ENCODE data around the gene FYB2. TPM values are rescaled to one million over a fixed set of nuclear protein-coding genes. Genes with fewer than 3 reads are reported as not detected.

FYB2 gene
- total RNA-seq, 1 experiment from 2014 or later, result not detected

DNA sequence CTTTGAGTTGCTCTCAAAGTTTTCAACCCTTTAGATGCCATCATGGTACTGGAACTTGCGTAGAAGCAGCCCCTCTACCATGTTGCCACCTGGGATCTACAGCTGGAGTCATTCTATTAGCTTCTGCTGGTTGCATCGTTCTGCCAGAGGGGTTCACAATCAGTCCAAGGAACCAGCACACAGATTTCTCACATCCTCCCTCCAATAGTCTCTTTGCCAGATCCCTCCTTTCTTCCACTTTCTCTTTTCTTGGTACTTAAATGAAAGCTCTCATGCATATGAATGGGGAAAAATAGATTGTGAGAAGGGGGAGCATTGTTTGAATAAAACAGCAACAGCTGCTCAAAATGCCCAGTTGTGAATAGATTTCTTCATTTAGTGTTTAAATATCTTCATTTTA is 31.2 kb upstream of the FYB2 start:
- no peak overlapping the region for H2AFZ ChIP-seq
- POLR2A ChIA-PET (ENCODE audit: unreplicated experiment), result no interaction called here
- BruUV-seq (replicated peaks), result no TSS peak
- no peak overlapping the region for H3K4me3 ChIP-seq
- DNase-seq, result no peak
- no peaks in the 10 kb centered on the region for H4K20me1 ChIP-seq (ENCODE audit: insufficient read depth)
- CTCF ChIA-PET, result no interaction called here
- no peaks in the 10 kb centered on the region for H3K79me2 ChIP-seq (ENCODE audit: low read depth)
- H3K4me2 ChIP-seq, result no peak overlapping the region
- no peaks in the 10 kb centered on the region for H3K4me1 ChIP-seq (replicated peaks; ENCODE audit: insufficient read depth)
- TF ChIP-seq CTCF (conservative IDR thresholded peaks at IDR 0.05) (no peak), EZH2 (IDR thresholded peaks at IDR 0.05; ENCODE audit: low read depth) (no peak)
- no peaks in the 10 kb centered on the region for H3F3A ChIP-seq (ENCODE audit: insufficient read depth, low read depth)
- H3K9me3 ChIP-seq (ENCODE audit: insufficient read depth, low read depth), result no peaks in the 10 kb centered on the region
- intact Hi-C loops (cut with micrococcal nuclease; ENCODE audit: unreplicated experiment), result no loop called here
- peaks cover 59% of the 10 kb centered on the region for H3K27me3 ChIP-seq (ENCODE audit: insufficient read depth, low read depth)
- no peaks in the 10 kb centered on the region for H3K9me2 ChIP-seq (ENCODE audit: insufficient read depth)
- H3K27ac ChIP-seq, result no peak overlapping the region
- no peaks in the 10 kb centered on the region for H3K36me3 ChIP-seq (ENCODE audit: low read depth)

GRCh38 chr1:56849750-56850149 is 30.5 kb upstream of the FYB2 start:
- no peak overlapping the region for H3K4me3 ChIP-seq
- no peaks in the 10 kb centered on the region for H3K79me2 ChIP-seq (ENCODE audit: low read depth)
- H4K20me1 ChIP-seq (ENCODE audit: insufficient read depth), result no peaks in the 10 kb centered on the region
- H3K27me3 ChIP-seq (ENCODE audit: insufficient read depth, low read depth), result peaks cover 59% of the 10 kb centered on the region
- no peak overlapping the region for H3K4me2 ChIP-seq
- DNase-seq, result no peak
- no peaks in the 10 kb centered on the region for H3F3A ChIP-seq (ENCODE audit: insufficient read depth, low read depth)
- H3K4me1 ChIP-seq (replicated peaks; ENCODE audit: insufficient read depth), result no peaks in the 10 kb centered on the region
- H3K36me3 ChIP-seq (ENCODE audit: low read depth), result no peaks in the 10 kb centered on the region
- no peak for TF ChIP-seq EZH2 (IDR thresholded peaks at IDR 0.05; ENCODE audit: low read depth)
- no peak for TF ChIP-seq CTCF (conservative IDR thresholded peaks at IDR 0.05)
- ChIA-PET POLR2A (ENCODE audit: unreplicated experiment) (no interaction called here), CTCF (no interaction called here)
- no peak overlapping the region for H3K27ac ChIP-seq
- no peak overlapping the region for H2AFZ ChIP-seq
- no peaks in the 10 kb centered on the region for H3K9me2 ChIP-seq (ENCODE audit: insufficient read depth)
- BruUV-seq (replicated peaks), result no TSS peak
- no peaks in the 10 kb centered on the region for H3K9me3 ChIP-seq (ENCODE audit: insufficient read depth, low read depth)
- intact Hi-C loops (cut with micrococcal nuclease; ENCODE audit: unreplicated experiment), result no loop called here

- no peak for TF ChIP-seq EZH2 (IDR thresholded peaks at IDR 0.05; ENCODE audit: low read depth)
- TF ChIP-seq CTCF (conservative IDR thresholded peaks at IDR 0.05), result no peak
- H3K9me3 ChIP-seq (ENCODE audit: insufficient read depth, low read depth), result no peaks in the 10 kb centered on the region
- no peaks in the 10 kb centered on the region for H4K20me1 ChIP-seq (ENCODE audit: insufficient read depth)
- no peaks in the 10 kb centered on the region for H3F3A ChIP-seq (ENCODE audit: insufficient read depth, low read depth)
- no peaks in the 10 kb centered on the region for H3K36me3 ChIP-seq (ENCODE audit: low read depth)
- H3K4me2 ChIP-seq, result no peak overlapping the region
- H2AFZ ChIP-seq, result no peak overlapping the region
- peaks cover 73% of the 10 kb centered on the region for H3K27me3 ChIP-seq (ENCODE audit: insufficient read depth, low read depth)
- H3K9me2 ChIP-seq (ENCODE audit: insufficient read depth), result no peaks in the 10 kb centered on the region
- no TSS peak for BruUV-seq (replicated peaks)
- DNase-seq, result no peak
- no peak overlapping the region for H3K4me3 ChIP-seq
- POLR2A ChIA-PET (ENCODE audit: unreplicated experiment), result no interaction called here
- H3K79me2 ChIP-seq (ENCODE audit: low read depth), result no peaks in the 10 kb centered on the region
- CTCF ChIA-PET, result no interaction called here
- intact Hi-C loops (cut with micrococcal nuclease; ENCODE audit: unreplicated experiment), result no loop called here
- no peaks in the 10 kb centered on the region for H3K4me1 ChIP-seq (replicated peaks; ENCODE audit: insufficient read depth)
- no peak overlapping the region for H3K27ac ChIP-seq
Measured at GRCh38 chr1:56845343-56845742, 26.1 kb upstream of the FYB2 start.
